GM18502 (cell line): Measurements from ENCODE around the gene LTBP1.

Experiments used
- ATAC-seq: cut with Tn5 transposase; IDR thresholded peaks from one replicate; pipeline ENCODE4 v1.9.1; 2021; ENCODE audit warnings: mild to moderate bottlenecking; ENCODE audit not compliant: unreplicated experiment, poor library complexity

LTBP1 gene

GRCh38 chr2:33278245-33278943 lies 331.6 kb downstream of the LTBP1 start:
- no peak for ATAC-seq

GRCh38 chr2:33284287-33284686 lies 337.5 kb downstream of the LTBP1 start:
- no peak for ATAC-seq

GRCh38 chr2:33287507-33288005 lies 340.8 kb downstream of the LTBP1 start:
- ATAC-seq = no peak

- ATAC-seq = no peak
These were observed 341.3 kb downstream of the LTBP1 start for GRCh38 chr2:33288011-33288410.

- ATAC-seq = no peak
These were observed 343.2 kb downstream of the LTBP1 start for GRCh38 chr2:33289961-33290360.

- no peak for ATAC-seq
These were observed 344.7 kb downstream of the LTBP1 start for GRCh38 chr2:33291278-33292013.

GRCh38 chr2:33292063-33292462 lies 345.3 kb downstream of the LTBP1 start:
- ATAC-seq = no peak

- peak; percentile 54 for ATAC-seq
These were observed 346.3 kb downstream of the LTBP1 start for GRCh38 chr2:33292981-33293595.

- ATAC-seq = no peak
These were observed 351.5 kb downstream of the LTBP1 start for GRCh38 chr2:33298233-33298632.

GRCh38 chr2:33301355-33301754 lies 354.6 kb downstream of the LTBP1 start:
- ATAC-seq = no peak

- no peak for ATAC-seq
These were observed 355.6 kb downstream of the LTBP1 start for GRCh38 chr2:33302348-33302747.

- no peak for ATAC-seq
These were observed 357.5 kb downstream of the LTBP1 start for GRCh38 chr2:33304032-33304864.

GRCh38 chr2:33307659-33308270 lies 361.0 kb downstream of the LTBP1 start:
- ATAC-seq = no peak

- no peak for ATAC-seq
These were observed 365.6 kb downstream of the LTBP1 start for GRCh38 chr2:33312355-33312754.

- ATAC-seq = no peak
These were observed 366.3 kb downstream of the LTBP1 start for GRCh38 chr2:33313039-33313438.

- no peak for ATAC-seq
These were observed 367.8 kb downstream of the LTBP1 start for GRCh38 chr2:33314541-33314940.

GRCh38 chr2:33316328-33316727 lies 369.6 kb downstream of the LTBP1 start:
- ATAC-seq = no peak

- ATAC-seq = no peak
These were observed 370.7 kb downstream of the LTBP1 start for GRCh38 chr2:33317369-33318007.

- no peak for ATAC-seq
These were observed 371.7 kb downstream of the LTBP1 start for GRCh38 chr2:33318456-33318855.

- ATAC-seq = no peak
These were observed 373.8 kb downstream of the LTBP1 start for GRCh38 chr2:33320573-33320972.
